GM12872 (cell line): ENCODE measurements around the gene TENT4A.

Source experiments
- CTCF ChIP-seq: IDR thresholded peaks from 3 replicates; pipeline ENCODE4 v1.5.1; 2011; ENCODE audit warnings: low read depth, mild to moderate bottlenecking, low read length, moderate library complexity; ENCODE audit not compliant: insufficient read depth

TENT4A gene

GRCh38 chr5:6775571-6775970, 62.3 kb downstream of the TENT4A start:
- TF ChIP-seq CTCF = no peak

GRCh38 chr5:6780802-6781391, 67.7 kb downstream of the TENT4A start:
- TF ChIP-seq CTCF = peak; percentile 80

- TF ChIP-seq CTCF = no peak
These were observed 68.5 kb downstream of the TENT4A start for GRCh38 chr5:6781716-6782115.

GRCh38 chr5:6783787-6784186, 70.6 kb downstream of the TENT4A start:
- TF ChIP-seq CTCF = no peak

GRCh38 chr5:6784481-6784880, 71.2 kb downstream of the TENT4A start:
- TF ChIP-seq CTCF = no peak

GRCh38 chr5:6785161-6785860, 72.1 kb downstream of the TENT4A start:
- TF ChIP-seq CTCF = no peak

GRCh38 chr5:6785861-6786180, 72.6 kb downstream of the TENT4A start:
- no peak for TF ChIP-seq CTCF
